HEK293T (cell line): ENCODE results near the gene DHX32.
"Not testable (repeated sequence)": the region's sequence is repeated elsewhere in the genome, so short reads cannot be mapped to it uniquely, and the experiment has no call there.

ENCODE experiments used
- CTCF ChIA-PET: fragments of 350-600 bp; formaldehyde crosslinking; extraction: SDS; loops from one replicate; lab custom pipeline; 2021; ENCODE audit warnings: antibody characterized with exemption, inconsistent platforms; lab: Yijun Ruan, JAX
- POLR2A ChIA-PET: fragments of 350-600 bp; formaldehyde crosslinking; extraction: SDS; loops from one replicate; lab custom pipeline; 2020; ENCODE audit warnings: antibody characterized with exemption, inconsistent platforms; lab: Yijun Ruan, JAX
- DNase-seq: peaks from one replicate; pipeline ENCODE4 v3.0.0; 2012; ENCODE audit warnings: mixed read lengths; ENCODE audit errors: extremely low spot score
- ARNT ChIP-seq: fragments of 450-650 bp; IDR thresholded peaks from 2 replicates; pipeline ENCODE4 v1.6.1; 2017; ENCODE audit warnings: mild to moderate bottlenecking
- BHLHE40 ChIP-seq: fragments of 450-650 bp; IDR thresholded peaks from 2 replicates; pipeline ENCODE4 v1.6.1; 2016; ENCODE audit warnings: mild to moderate bottlenecking, moderate library complexity, borderline replicate concordance
- CTBP1 ChIP-seq: fragments of 450-650 bp; IDR thresholded peaks from 2 replicates; pipeline ENCODE4 v1.6.1; 2016; ENCODE audit warnings: borderline replicate concordance
- ELF4 ChIP-seq: fragments of 450-650 bp; IDR thresholded peaks from 2 replicates; pipeline ENCODE4 v1.6.1; 2017; ENCODE audit warnings: antibody characterized with exemption
- FOXA1 ChIP-seq: fragments of 450-650 bp; IDR thresholded peaks from 2 replicates; pipeline ENCODE4 v1.6.1; 2016; ENCODE audit warnings: mild to moderate bottlenecking
- FOXK2 ChIP-seq: fragments of 450-650 bp; IDR thresholded peaks from 2 replicates; pipeline ENCODE4 v1.6.1; 2016; ENCODE audit warnings: mild to moderate bottlenecking
- FOXM1 ChIP-seq: fragments of 450-650 bp; IDR thresholded peaks from 2 replicates; pipeline ENCODE4 v1.6.1; 2017; ENCODE audit warnings: mild to moderate bottlenecking, borderline replicate concordance
- HDGF ChIP-seq: fragments of 450-650 bp; IDR thresholded peaks from 2 replicates; pipeline ENCODE4 v1.6.1; 2017; ENCODE audit warnings: antibody characterized with exemption, borderline replicate concordance
- L3MBTL2 ChIP-seq: fragments of 450-650 bp; conservative IDR thresholded peaks from 2 replicates; pipeline ENCODE4 v1.6.1; 2016; ENCODE audit warnings: mild to moderate bottlenecking
- LEF1 ChIP-seq: fragments of 450-650 bp; IDR thresholded peaks from 2 replicates; pipeline ENCODE4 v1.6.1; 2017; ENCODE audit warnings: mild to moderate bottlenecking, borderline replicate concordance
- NFRKB ChIP-seq: fragments of 450-650 bp; IDR thresholded peaks from 2 replicates; pipeline ENCODE4 v1.6.1; 2016; ENCODE audit warnings: mild to moderate bottlenecking, moderate library complexity
- PKNOX1 ChIP-seq: fragments of 450-650 bp; IDR thresholded peaks from 2 replicates; pipeline ENCODE4 v1.6.1; 2016
- SP1 ChIP-seq: fragments of 450-650 bp; IDR thresholded peaks from 2 replicates; pipeline ENCODE4 v1.6.1; 2017
- SUZ12 ChIP-seq: fragments of 450-650 bp; IDR thresholded peaks from 2 replicates; pipeline ENCODE4 v1.6.1; 2016; ENCODE audit warnings: mild to moderate bottlenecking
- TARDBP ChIP-seq: fragments of 450-650 bp; IDR thresholded peaks from 2 replicates; pipeline ENCODE4 v1.6.1; 2016
- ZNF384 ChIP-seq: fragments of 450-650 bp; IDR thresholded peaks from 2 replicates; pipeline ENCODE4 v1.6.1; 2016

The DHX32 gene

GRCh38 chr10:125881192-125881591 lies at the start of gene DHX32:
DHX32 (minus strand) TSS chr10:125881292; CDS start chr10:125880824, 468 bp downstream.
- no peak for DNase-seq
- no peak for TF ChIP-seq FOXA1
- no peak for TF ChIP-seq FOXM1
- TF ChIP-seq NFRKB = no peak
- no peak for TF ChIP-seq HDGF
- TF ChIP-seq FOXK2 = no peak
- no peak for TF ChIP-seq CTBP1
- TF ChIP-seq L3MBTL2 = no peak
- TF ChIP-seq PKNOX1 = no peak
- no peak for TF ChIP-seq ELF4
- TF ChIP-seq TARDBP = no peak
- no peak for TF ChIP-seq SP1
- TF ChIP-seq LEF1 = no peak
- TF ChIP-seq SUZ12 = no peak
- ChIA-PET POLR2A (no interaction called here), CTCF (no interaction called here)

GRCh38 chr10:125929618-125930017 lies 48.5 kb upstream of the DHX32 start:
- ChIA-PET POLR2A (no interaction called here), CTCF (no interaction called here)
- DNase-seq = no peak
- TF ChIP-seq ARNT = no peak

- ChIA-PET CTCF (no interaction called here), POLR2A (no interaction called here)
- no peak for DNase-seq
- TF ChIP-seq ARNT (no peak), TARDBP (no peak), FOXM1 (no peak), L3MBTL2 (no peak), ELF4 (no peak), HDGF (no peak), FOXK2 (no peak), PKNOX1 (no peak), SP1 (no peak), SUZ12 (no peak), CTBP1 (no peak), ZNF384 (no peak), FOXA1 (no peak), LEF1 (no peak), BHLHE40 (no peak), NFRKB (no peak)
These were observed 48.0 kb upstream of the DHX32 start for GRCh38 chr10:125928928-125929585.

- CTCF ChIA-PET, DNase-seq, POLR2A ChIA-PET: not testable (repeated sequence)
These were observed 46.2 kb upstream of the DHX32 start for GRCh38 chr10:125927265-125927664.

GRCh38 chr10:125926247-125926646 lies 45.2 kb upstream of the DHX32 start:
- POLR2A ChIA-PET = no interaction called here
- TF ChIP-seq TARDBP (no peak), CTBP1 (no peak), ZNF384 (no peak)
- CTCF ChIA-PET = interaction anchor here (0.6 kb wide), 1 partner anchor 18 kb away, joined by 3 read pairs; no protein-coding TSS in a partner anchor
- DNase-seq = no peak

GRCh38 chr10:125925262-125925834 lies 44.3 kb upstream of the DHX32 start:
- no peak for TF ChIP-seq CTBP1
- no peak for TF ChIP-seq FOXA1
- no peak for TF ChIP-seq ARNT
- POLR2A ChIA-PET = no interaction called here
- CTCF ChIA-PET = no interaction called here
- no peak for DNase-seq

- POLR2A ChIA-PET, CTCF ChIA-PET, DNase-seq: not testable (repeated sequence)
These were observed 40.7 kb upstream of the DHX32 start for GRCh38 chr10:125921643-125922306.

- POLR2A ChIA-PET, CTCF ChIA-PET, DNase-seq: not testable (repeated sequence)
These were observed 36.7 kb upstream of the DHX32 start for GRCh38 chr10:125917704-125918361.
